Erythroblast (primary cell): ENCODE results near the gene TRA2A.

Experiments
- DNase-seq, 2 experiments: peaks; one replicate each; lab custom pipeline; 2025; lab: John Stamatoyannopoulos, UW
- GATA1 ChIP-seq: IDR thresholded peaks from 2 replicates; pipeline ENCODE4 v1.6.1; 2011; ENCODE audit warnings: low read depth, mild to moderate bottlenecking, control low read depth, low read length, moderate library complexity
- POLR2A ChIP-seq: IDR thresholded peaks from 2 replicates; pipeline ENCODE4 v1.6.1; 2011; ENCODE audit warnings: mild to moderate bottlenecking, low read length

Gene TRA2A

DNA sequence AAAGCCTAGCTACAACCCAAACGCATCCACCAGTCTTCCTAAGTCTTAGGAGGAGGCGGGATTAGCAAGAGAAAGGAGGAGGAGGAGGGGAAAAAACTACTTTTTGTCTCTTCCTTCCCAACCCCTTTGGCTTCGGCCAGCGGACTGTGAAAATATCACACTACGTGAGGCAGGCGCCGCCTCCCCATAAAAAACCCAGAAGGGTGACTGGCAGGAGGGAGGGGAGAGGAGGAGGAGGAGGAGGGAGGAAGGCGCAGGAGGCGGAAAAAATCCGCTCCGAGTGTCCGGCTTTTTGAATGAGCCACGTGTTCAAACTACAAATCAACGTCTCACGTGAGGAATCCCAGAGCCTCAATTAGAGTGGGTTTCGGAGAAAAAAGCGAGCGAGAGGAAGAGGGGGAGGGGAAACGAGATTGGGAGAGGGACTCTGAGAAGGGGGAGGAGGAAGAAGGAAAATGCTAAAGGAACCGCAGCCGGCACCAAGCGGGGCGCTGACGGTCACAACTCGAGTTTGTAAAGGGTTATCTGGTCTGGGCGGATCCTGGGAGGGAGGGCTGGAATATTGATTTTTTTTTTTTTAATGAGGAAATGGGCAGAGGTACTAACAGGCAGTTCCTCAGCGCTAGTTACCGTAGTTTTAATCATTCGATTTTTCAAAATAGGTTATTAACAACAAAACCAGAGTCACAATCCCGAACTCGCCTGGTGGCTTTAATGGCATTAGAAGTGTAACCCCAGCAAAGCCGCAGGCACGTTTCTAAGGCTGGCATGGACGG, 61.3 kb downstream of the TRA2A start, which contains the start of gene IGF2BP3:
IGF2BP3 (minus strand) TSS at position 162 of the 776 bp plus-strand sequence. CDS start 381 bp downstream, outside the sequence.
- TF ChIP-seq POLR2A (no peak), GATA1 (no peak)
- peak; percentile 87 to 91 for DNase-seq

- DNase-seq = no peak
- TF ChIP-seq POLR2A (no peak), GATA1 (no peak)
Measured at GRCh38 chr7:23469961-23470250, 61.9 kb downstream of the TRA2A start.

- peak; percentile 75 to 84 for DNase-seq
Measured at GRCh38 chr7:23469150-23469960, 62.4 kb downstream of the TRA2A start.

DNA sequence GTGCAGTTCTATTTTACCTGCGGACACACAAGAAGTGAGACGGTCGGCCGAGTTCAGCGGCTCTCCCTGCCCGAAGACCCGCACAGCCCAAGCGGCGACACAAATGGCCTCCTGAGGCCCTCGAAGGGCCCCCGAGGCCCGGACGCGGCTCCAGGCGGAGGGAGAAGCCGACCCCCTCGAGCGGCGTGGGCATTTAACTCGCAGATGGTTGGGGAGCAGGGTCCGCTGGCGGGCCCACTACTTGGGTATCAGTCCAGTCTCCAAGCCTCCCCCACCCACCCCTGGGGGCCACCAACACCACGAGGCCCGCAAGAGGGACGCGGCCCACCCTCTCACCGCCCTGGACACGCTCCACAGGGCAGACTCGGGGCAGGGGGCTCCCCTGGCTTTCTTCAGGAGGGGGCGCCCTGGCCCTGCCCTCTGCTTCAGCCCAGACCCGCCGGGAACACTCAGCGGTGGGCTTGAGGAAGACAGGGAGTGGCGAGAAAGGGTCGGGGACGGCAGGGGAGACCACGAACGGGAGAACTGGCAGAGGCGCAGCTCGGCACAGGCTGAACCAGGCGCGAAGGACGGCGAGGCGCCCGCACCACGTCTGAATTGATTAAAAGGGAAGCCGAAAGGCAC, 63.1 kb downstream of the TRA2A start:
- peak; percentile 69 to 81 for DNase-seq
- no peak for TF ChIP-seq GATA1
- no peak for TF ChIP-seq POLR2A

More at GRCh38 chr7:23469150-23469960, 62.4 kb downstream of the TRA2A start:
- TF ChIP-seq GATA1 = no peak
- no peak for TF ChIP-seq POLR2A

DNA sequence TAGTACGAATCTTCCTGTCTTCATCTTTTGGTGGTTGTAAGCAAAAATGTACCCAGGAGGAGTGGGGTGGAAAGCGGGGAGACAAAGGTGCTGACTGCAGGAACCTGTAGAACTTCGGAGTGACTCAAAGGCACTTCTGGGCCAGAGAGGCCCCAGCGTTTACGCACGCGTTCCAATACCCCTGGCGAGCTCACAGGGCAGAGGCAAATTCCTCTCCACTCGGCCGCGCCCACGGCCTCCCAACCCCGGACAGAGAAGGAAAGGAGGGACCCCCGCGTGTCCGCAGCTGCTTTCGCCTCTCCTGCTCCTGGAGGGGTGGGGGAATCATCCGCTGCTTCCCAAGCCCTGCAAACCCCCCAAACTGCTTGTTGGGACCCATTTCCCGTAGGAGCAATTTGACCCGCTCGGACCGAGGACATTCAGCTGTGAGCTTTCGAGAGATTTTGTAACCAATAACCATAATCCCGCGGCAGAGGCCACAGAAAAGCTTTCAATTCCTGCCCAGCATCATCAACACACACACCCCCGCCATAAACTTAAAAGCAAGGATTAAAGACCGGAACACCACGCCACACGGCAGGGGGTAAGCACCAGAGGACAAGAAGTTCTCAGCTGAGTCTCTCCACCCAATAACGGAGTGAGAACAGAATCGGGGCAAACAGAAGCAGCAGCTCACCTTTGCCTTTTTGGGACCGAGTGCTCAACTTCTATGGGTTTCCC, 63.8 kb downstream of the TRA2A start:
- DNase-seq = peak; percentile 69 to 75
- TF ChIP-seq POLR2A (no peak), GATA1 (no peak)

DNA sequence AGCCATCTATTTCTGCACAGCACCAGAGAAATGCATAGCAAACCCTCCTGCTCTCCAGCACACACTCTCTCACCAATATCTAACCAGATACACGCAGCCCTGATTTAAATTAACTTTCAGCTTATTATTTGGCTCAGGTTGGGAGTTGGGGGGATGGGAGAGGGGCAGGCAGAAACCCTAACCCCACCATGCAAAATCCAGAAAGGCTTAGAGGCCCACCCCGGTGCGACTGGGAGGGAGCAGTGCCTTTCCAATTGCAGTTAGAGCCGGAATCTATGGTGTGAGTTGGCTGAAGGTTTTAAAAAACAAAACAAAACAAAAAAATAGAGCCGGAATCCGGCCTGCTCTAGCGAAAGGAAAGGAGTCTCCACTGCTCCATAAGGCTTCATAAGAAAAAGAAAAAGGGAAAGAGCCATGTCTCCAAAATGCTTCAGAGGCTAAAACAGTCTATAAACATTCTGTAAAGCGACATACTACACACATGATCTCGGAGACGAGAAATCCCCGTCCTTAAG, 64.4 kb downstream of the TRA2A start:
- DNase-seq = peak; percentile 42 to 57
- TF ChIP-seq GATA1 = no peak

- TF ChIP-seq GATA1 (no peak), POLR2A (no peak)
- peak; percentile 34 to 45 for DNase-seq
Measured at GRCh38 chr7:23462846-23463245, 68.9 kb downstream of the TRA2A start.

DNA sequence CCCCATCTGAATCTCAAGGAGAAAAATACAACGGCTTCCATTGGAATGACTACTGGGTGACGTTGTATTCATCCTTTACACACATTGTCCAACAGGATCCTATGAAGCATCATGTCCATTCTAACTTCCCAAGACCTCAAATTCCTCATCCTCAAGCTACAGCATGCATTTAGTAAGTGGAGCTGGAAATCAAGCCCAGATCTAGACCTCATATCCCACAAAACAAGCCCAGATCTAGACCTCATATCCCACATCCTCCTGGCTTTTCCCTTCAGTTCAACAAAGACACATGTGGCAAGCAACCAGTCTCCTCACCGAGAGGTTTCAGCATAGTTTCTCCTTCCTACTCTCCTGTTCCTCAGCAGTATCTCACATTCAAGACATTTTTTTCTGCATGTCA, 73.7 kb downstream of the TRA2A start:
- TF ChIP-seq POLR2A (no peak), GATA1 (no peak)
- no peak for DNase-seq

DNA sequence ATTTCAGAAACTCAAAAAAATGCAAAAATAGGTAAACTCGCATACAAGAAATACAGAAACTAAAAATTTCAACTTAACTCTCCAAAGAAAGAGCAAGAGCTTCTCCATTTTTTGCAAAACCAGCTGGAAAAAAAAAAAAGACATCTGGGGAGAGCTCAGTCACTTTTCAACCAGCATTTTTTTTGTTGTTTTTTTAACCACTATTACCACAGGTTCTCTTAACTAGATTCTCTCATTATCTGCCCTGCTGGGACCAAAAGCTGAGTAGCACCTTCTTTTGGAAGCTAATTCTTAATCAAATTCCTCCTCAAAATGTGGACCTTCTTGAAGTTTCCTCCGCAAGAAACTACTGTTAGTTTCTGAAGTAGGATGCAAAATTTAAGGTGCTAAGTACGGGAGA, 75.7 kb downstream of the TRA2A start:
- TF ChIP-seq GATA1 (no peak), POLR2A (no peak)
- no peak for DNase-seq

DNA sequence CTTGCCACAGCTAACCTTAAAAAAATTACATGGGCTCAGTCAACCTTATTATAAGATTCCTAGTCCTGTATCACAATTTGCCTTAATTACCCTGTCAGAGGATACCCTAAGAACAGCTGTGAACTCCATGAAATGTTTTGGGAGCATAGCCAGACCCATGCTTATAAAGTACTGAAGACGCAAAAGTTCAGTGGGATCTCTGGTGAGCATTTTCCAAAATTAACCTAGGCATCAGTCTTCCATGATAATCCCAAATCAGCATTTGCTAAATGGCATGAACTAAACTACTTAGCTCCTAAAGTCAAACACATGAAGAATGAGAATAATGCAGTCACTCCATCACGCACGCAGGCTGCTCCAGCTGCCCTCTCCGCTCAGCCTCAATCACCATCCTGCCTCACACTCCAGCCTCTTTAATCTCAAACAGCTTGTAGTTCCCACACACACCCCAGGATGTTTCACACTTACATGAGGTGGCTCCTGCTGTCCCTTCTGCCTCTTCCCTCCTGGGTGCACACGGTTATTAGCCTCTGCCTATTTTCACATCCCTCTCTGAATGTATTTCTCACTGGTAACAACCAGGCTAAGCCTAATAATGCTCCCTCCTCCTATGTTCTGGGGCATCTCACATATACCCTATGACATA, 76.8 kb downstream of the TRA2A start:
- no peak for DNase-seq
- TF ChIP-seq POLR2A (no peak), GATA1 (no peak)
